Panc1 (cell line): ENCODE data around the gene MOB3C. TPM values are rescaled to one million over a fixed set of nuclear protein-coding genes. Genes with fewer than 3 reads are reported as not detected.
A peak's percentile ranks its signal among the peaks of the same experiment; 100 is the strongest.
"Not testable (repeated sequence)": the region's sequence is repeated elsewhere in the genome, so short reads cannot be mapped to it uniquely, and the experiment has no call there.

ENCODE experiments used
- ATAC-seq: fragments of 200-7000 bp; cut with Tn5 transposase; 2 replicates; pipeline ENCODE4 v1.9.1; 2020; ENCODE audit warnings: mild to moderate bottlenecking, moderate library complexity
- BruUV-seq: library from RNA; stranded (reverse); fragments of 400-500 nt; replicated peaks from 2 replicates; lab custom pipeline; 2021; lab: Mats Ljungman, UMichigan
- CTCF ChIA-PET: fragments of 300-600 bp; sonication (Branson Sonifier 250); formaldehyde crosslinking; loops from one replicate; lab custom pipeline; 2022; ENCODE audit warnings: antibody characterized with exemption; lab: Charles Lee
- POLR2A ChIA-PET: fragments of 300-600 bp; sonication (Branson Sonifier 250); formaldehyde crosslinking; loops from one replicate; lab custom pipeline; 2022; ENCODE audit warnings: antibody characterized with exemption; lab: Charles Lee
- DNase-seq: peaks from one replicate; pipeline ENCODE4 v3.0.0-alpha.2; 2010; ENCODE audit warnings: low read depth, low spot score
- H3K27ac ChIP-seq: 2 replicates; pipeline ENCODE4 v1.5.1; 2011; ENCODE audit warnings: mild to moderate bottlenecking, low read length, inconsistent platforms
- H3K27me3 ChIP-seq: fragments of 200-500 bp; sonication (Bioruptor generic); 2 replicates; pipeline ENCODE4 v1.6.0; 2014; ENCODE audit warnings: low read length, inconsistent platforms; ENCODE audit not compliant: control insufficient read depth, insufficient read depth
- H3K36me3 ChIP-seq: fragments of 200-500 bp; sonication (Bioruptor generic); 2 replicates; pipeline ENCODE4 v1.5.1; 2014; ENCODE audit warnings: inconsistent platforms, mild to moderate bottlenecking, low read length, moderate library complexity; ENCODE audit not compliant: control insufficient read depth, insufficient read depth
- H3K4me1 ChIP-seq: 2 replicates; pipeline ENCODE4 v1.5.1; 2011; ENCODE audit warnings: inconsistent platforms, mild to moderate bottlenecking, low read length, moderate library complexity; ENCODE audit not compliant: control insufficient read depth, insufficient read depth
- H3K4me3 ChIP-seq, 2 experiments: 2 replicates each; pipeline ENCODE4 v1.5.1; 2011 to 2012; ENCODE audit warnings: low read depth in 2 of 2, low read length in 2 of 2, mild to moderate bottlenecking in 2 of 2, inconsistent platforms in 1 of 2, moderate library complexity in 1 of 2
- H3K9me3 ChIP-seq: fragments of 200-500 bp; sonication (Bioruptor generic); 2 replicates; pipeline ENCODE4 v1.5.1; 2014; ENCODE audit warnings: low read depth, mild to moderate bottlenecking, inconsistent platforms, low read length, moderate library complexity; ENCODE audit not compliant: control insufficient read depth, insufficient read depth
- CTCF ChIP-seq: fragments of 450-650 bp; IDR thresholded peaks from 2 replicates; pipeline ENCODE4 v1.5.1; 2017; ENCODE audit warnings: mild to moderate bottlenecking
- POLR2AphosphoS5 ChIP-seq: IDR thresholded peaks from 2 replicates; pipeline ENCODE4 v1.6.1; 2012; ENCODE audit warnings: mild to moderate bottlenecking, low read depth, low read length, moderate library complexity
- REST ChIP-seq, 2 experiments: IDR thresholded peaks; 2 replicates each; pipeline ENCODE4 v1.6.1; 2011 to 2012; ENCODE audit warnings: low read depth in 2 of 2, control low read depth in 1 of 2, low read length in 1 of 2, mild to moderate bottlenecking in 1 of 2, moderate library complexity in 1 of 2; ENCODE audit not compliant: insufficient read depth in 1 of 2
- SIN3A ChIP-seq: IDR thresholded peaks from 2 replicates; pipeline ENCODE4 v1.6.1; 2012; ENCODE audit warnings: low read depth, mild to moderate bottlenecking, low read length, moderate library complexity, borderline replicate concordance; ENCODE audit not compliant: insufficient read depth
- TCF7L2 ChIP-seq: IDR thresholded peaks from 2 replicates; pipeline ENCODE4 v1.6.1; 2011; ENCODE audit warnings: mild to moderate bottlenecking, low read depth, low read length, inconsistent platforms
- in situ Hi-C: cut with HindIII; loops from 2 replicates; pipeline ENCODE4 v1.10.0; 2016; ENCODE audit warnings: low sequenced_read_pairs, low pct_unique_long_range_greater_than_20kb
- intact Hi-C: fragments of 100-400 bp; cut with micrococcal nuclease; formaldehyde crosslinking; loops from one replicate; pipeline ENCODE4 v1.10.0; 2022; ENCODE audit not compliant: unreplicated experiment
- total RNA-seq: library from RNA; stranded (reverse); gene quantifications from one replicate; pipeline ENCODE4 v1.2.1, GENCODE V29; 2021; ENCODE audit not compliant: unreplicated experiment

MOB3C gene
- total RNA-seq, 1 experiment from 2014 or later: 10.5 TPM

GRCh38 chr1:46652321-46653100 is 35.9 kb upstream of the MOB3C start:
- ChIA-PET POLR2A (no interaction called here), CTCF (no interaction called here)
- BruUV-seq: no TSS peak
- intact Hi-C loops: no loop called here
- TF ChIP-seq POLR2AphosphoS5: no peak
- no peak for TF ChIP-seq TCF7L2
- ATAC-seq (no peak), DNase-seq (no peak)
- H3K4me3 ChIP-seq: no peak overlapping the region
- H3K4me1 ChIP-seq: peaks cover 5% of the 10 kb centered on the region; the same call in 1 of the 2 replicates
- in situ Hi-C loops: no loop called here
- H3K9me3 ChIP-seq: no peaks in the 10 kb centered on the region
- peaks cover 13% of the 10 kb centered on the region for H3K36me3 ChIP-seq
- peak overlapping the region; percentile 52; the same call in 1 of the 2 replicates for H3K27ac ChIP-seq
- no peaks in the 10 kb centered on the region for H3K27me3 ChIP-seq

GRCh38 chr1:46651152-46651551 is 34.5 kb upstream of the MOB3C start:
- H3K36me3 ChIP-seq, DNase-seq, ATAC-seq, in situ Hi-C loops, H3K4me3 ChIP-seq, intact Hi-C loops, H3K27me3 ChIP-seq, H3K9me3 ChIP-seq, CTCF ChIA-PET, H3K27ac ChIP-seq, H3K4me1 ChIP-seq, POLR2A ChIA-PET, BruUV-seq: not testable (repeated sequence)

- DNase-seq (no peak), ATAC-seq (no peak)
- Histone ChIP-seq H3K36me3 (peaks cover 1% of the 10 kb centered on the region; the same call in 1 of the 2 replicates), H3K27me3 (no peaks in the 10 kb centered on the region), H3K9me3 (no peaks in the 10 kb centered on the region), H3K4me1 (peaks cover 5% of the 10 kb centered on the region; the same call in 1 of the 2 replicates), H3K4me3 (no peak overlapping the region), H3K27ac (no peak overlapping the region)
- CTCF ChIA-PET: no interaction called here
- intact Hi-C loops (no loop called here), in situ Hi-C loops (no loop called here)
- POLR2A ChIA-PET: no interaction called here
- no peak for TF ChIP-seq TCF7L2
- TF ChIP-seq POLR2AphosphoS5: no peak
- no peak for TF ChIP-seq CTCF
- TF ChIP-seq SIN3A: no peak
- TF ChIP-seq REST (IDR thresholded peaks at IDR 0.05; ENCODE audit: insufficient read depth in 1 of 2, low read depth in 2 of 2, low read length in 1 of 2): no peak
- BruUV-seq: no TSS peak
Observed at GRCh38 chr1:46650491-46650890, 33.9 kb upstream of the MOB3C start.
